Measurements from ENCODE around the gene TCEA3. TPM values are rescaled to one million over a fixed set of nuclear protein-coding genes. Genes with fewer than 3 reads are reported as not detected.

TCEA3 gene
- total RNA-seq, 2 experiments from 2014 or later = 0.26 to 1.3 TPM

GRCh38 chr1:23441446-23442148 lies 17.0 kb upstream of the TCEA3 start:
- H3K9me3 Mint-ChIP-seq (ENCODE audit: low read depth) = no peaks in the 10 kb centered on the region
- no peaks in the 10 kb centered on the region for H3K4me1 Mint-ChIP-seq
- no peak for DNase-seq
- CTCF ChIA-PET = interaction anchor here (0.9 kb wide), 1 partner anchor 21 kb away, joined by 4 read pairs; no protein-coding TSS in a partner anchor
- H3K4me3 Mint-ChIP-seq = no peak overlapping the region
- peaks cover 3% of the 10 kb centered on the region for H3K27me3 Mint-ChIP-seq
- no peaks in the 10 kb centered on the region for H3K36me3 Mint-ChIP-seq
- no peak for ATAC-seq
- no peak overlapping the region for H3K27ac Mint-ChIP-seq

- Mint-ChIP-seq H3K36me3 (no peaks in the 10 kb centered on the region), H3K9me3 (ENCODE audit: low read depth) (no peaks in the 10 kb centered on the region), H3K27ac (no peak overlapping the region), H3K27me3 (peaks cover 11% of the 10 kb centered on the region), H3K4me3 (no peak overlapping the region), H3K4me1 (no peaks in the 10 kb centered on the region)
- no peak for DNase-seq
- CTCF ChIA-PET = no interaction called here
- no peak for ATAC-seq
Measured at GRCh38 chr1:23438545-23438944, 14.0 kb upstream of the TCEA3 start.

GRCh38 chr1:23437355-23437664 lies 12.8 kb upstream of the TCEA3 start:
- H3K4me3 Mint-ChIP-seq = no peak overlapping the region
- DNase-seq = no peak
- H3K27ac Mint-ChIP-seq = no peak overlapping the region
- H3K27me3 Mint-ChIP-seq = peaks cover 11% of the 10 kb centered on the region
- CTCF ChIA-PET = interaction anchor here (1.4 kb wide), 1 partner anchor 33 kb away, joined by 3 read pairs; no protein-coding TSS in a partner anchor
- H3K36me3 Mint-ChIP-seq = no peaks in the 10 kb centered on the region
- ATAC-seq = no peak
- no peaks in the 10 kb centered on the region for H3K9me3 Mint-ChIP-seq (ENCODE audit: low read depth)
- no peaks in the 10 kb centered on the region for H3K4me1 Mint-ChIP-seq

GRCh38 chr1:23436520-23437354 lies 12.2 kb upstream of the TCEA3 start:
- ATAC-seq (peak; percentile 39), DNase-seq (no peak)
- Mint-ChIP-seq H3K36me3 (no peaks in the 10 kb centered on the region), H3K9me3 (ENCODE audit: low read depth) (no peaks in the 10 kb centered on the region), H3K27me3 (peaks cover 8% of the 10 kb centered on the region), H3K27ac (no peak overlapping the region), H3K4me3 (no peak overlapping the region), H3K4me1 (no peaks in the 10 kb centered on the region)
- CTCF ChIA-PET = interaction anchor here (1.4 kb wide), 1 partner anchor 33 kb away, joined by 3 read pairs; no protein-coding TSS in a partner anchor

GRCh38 chr1:23434260-23434775 lies 9.8 kb upstream of the TCEA3 start:
- DNase-seq (no peak), ATAC-seq (no peak)
- H3K36me3 Mint-ChIP-seq = no peaks in the 10 kb centered on the region
- no peak overlapping the region for H3K4me3 Mint-ChIP-seq
- H3K27ac Mint-ChIP-seq = no peak overlapping the region
- H3K27me3 Mint-ChIP-seq = peaks cover 10% of the 10 kb centered on the region
- CTCF ChIA-PET = interaction anchor here (0.7 kb wide), 1 partner anchor 63 kb away, joined by 3 read pairs; no protein-coding TSS in a partner anchor
- no peaks in the 10 kb centered on the region for H3K9me3 Mint-ChIP-seq (ENCODE audit: low read depth)
- no peaks in the 10 kb centered on the region for H3K4me1 Mint-ChIP-seq

GRCh38 chr1:23433122-23433521 lies 8.6 kb upstream of the TCEA3 start:
- Mint-ChIP-seq H3K4me3 (no peak overlapping the region), H3K27me3 (peaks cover 19% of the 10 kb centered on the region), H3K27ac (no peak overlapping the region), H3K9me3 (ENCODE audit: low read depth) (no peaks in the 10 kb centered on the region), H3K36me3 (no peaks in the 10 kb centered on the region), H3K4me1 (no peaks in the 10 kb centered on the region)
- CTCF ChIA-PET = no interaction called here
- DNase-seq (no peak), ATAC-seq (no peak)

- ATAC-seq (no peak), DNase-seq (no peak)
- Mint-ChIP-seq H3K27me3 (peaks cover 30% of the 10 kb centered on the region), H3K9me3 (ENCODE audit: low read depth) (no peaks in the 10 kb centered on the region), H3K36me3 (no peaks in the 10 kb centered on the region), H3K4me3 (no peak overlapping the region), H3K4me1 (no peaks in the 10 kb centered on the region), H3K27ac (no peak overlapping the region)
- CTCF ChIA-PET = no interaction called here
Measured at GRCh38 chr1:23431431-23431830, 6.9 kb upstream of the TCEA3 start.

GRCh38 chr1:23430803-23431202 lies 6.3 kb upstream of the TCEA3 start:
- ATAC-seq (no peak), DNase-seq (no peak)
- no peaks in the 10 kb centered on the region for H3K36me3 Mint-ChIP-seq
- H3K4me3 Mint-ChIP-seq = no peak overlapping the region
- no peaks in the 10 kb centered on the region for H3K4me1 Mint-ChIP-seq
- no peaks in the 10 kb centered on the region for H3K9me3 Mint-ChIP-seq (ENCODE audit: low read depth)
- CTCF ChIA-PET = no interaction called here
- no peak overlapping the region for H3K27ac Mint-ChIP-seq
- H3K27me3 Mint-ChIP-seq = peaks cover 36% of the 10 kb centered on the region

GRCh38 chr1:23428136-23428905 lies 3.8 kb upstream of the TCEA3 start:
- Mint-ChIP-seq H3K36me3 (no peaks in the 10 kb centered on the region), H3K4me3 (no peak overlapping the region), H3K27ac (no peak overlapping the region), H3K4me1 (peaks cover 6% of the 10 kb centered on the region), H3K9me3 (ENCODE audit: low read depth) (no peaks in the 10 kb centered on the region), H3K27me3 (peaks cover 49% of the 10 kb centered on the region)
- DNase-seq (no peak), ATAC-seq (no peak)
- CTCF ChIA-PET = interaction anchor here (1.2 kb wide), 1 partner anchor 207 kb away, joined by 3 read pairs; no protein-coding TSS in a partner anchor

- CTCF ChIA-PET = interaction anchor here (1.2 kb wide), 1 partner anchor 207 kb away, joined by 3 read pairs; no protein-coding TSS in a partner anchor
- H3K4me1 Mint-ChIP-seq = peaks cover 13% of the 10 kb centered on the region
Measured at GRCh38 chr1:23427550-23427949, 3.0 kb upstream of the TCEA3 start.

GRCh38 chr1:23426828-23427227 lies 2.3 kb upstream of the TCEA3 start:
- Mint-ChIP-seq H3K27ac (no peak overlapping the region), H3K9me3 (ENCODE audit: low read depth) (no peaks in the 10 kb centered on the region), H3K36me3 (no peaks in the 10 kb centered on the region), H3K27me3 (peaks cover 57% of the 10 kb centered on the region), H3K4me1 (peaks cover 21% of the 10 kb centered on the region), H3K4me3 (no peak overlapping the region)
- ATAC-seq (no peak), DNase-seq (no peak)
- CTCF ChIA-PET = interaction anchor here (2.0 to 2.1 kb wide), 2 partner anchors 23 to 70 kb away, joined by 4 to 7 read pairs; no protein-coding TSS in a partner anchor

More at GRCh38 chr1:23427550-23427949, 3.0 kb upstream of the TCEA3 start:
- Mint-ChIP-seq H3K4me3 (no peak overlapping the region), H3K27ac (no peak overlapping the region), H3K36me3 (no peaks in the 10 kb centered on the region), H3K27me3 (peaks cover 53% of the 10 kb centered on the region), H3K9me3 (ENCODE audit: low read depth) (no peaks in the 10 kb centered on the region)
- DNase-seq (no peak), ATAC-seq (no peak)

GRCh38 chr1:23425193-23425494 lies 596 bp upstream of the TCEA3 start:
- H3K36me3 Mint-ChIP-seq = no peaks in the 10 kb centered on the region
- no peak for ATAC-seq
- no peak overlapping the region for H3K27ac Mint-ChIP-seq
- CTCF ChIA-PET = interaction anchor here (0.6 to 2.1 kb wide), 5 partner anchors 22 to 72 kb away, joined by 3 to 7 read pairs (median 4); no protein-coding TSS in a partner anchor
- DNase-seq = no peak
- no peaks in the 10 kb centered on the region for H3K9me3 Mint-ChIP-seq (ENCODE audit: low read depth)
- H3K27me3 Mint-ChIP-seq = peaks cover 61% of the 10 kb centered on the region
- peaks cover 21% of the 10 kb centered on the region for H3K4me1 Mint-ChIP-seq
- H3K4me3 Mint-ChIP-seq = no peak overlapping the region
